Measurements from ENCODE around the gene PDP2.
A peak's percentile ranks its signal among the peaks of the same experiment; 100 is the strongest.

- no peak for TF ChIP-seq CTCF (IDR thresholded peaks at IDR 0.05)
- peak in 1 of 2 donors; percentile 18 for TF ChIP-seq POLR2A (IDR thresholded peaks at IDR 0.05)
Observed at GRCh38 chr16:66936462-66936861, 56.1 kb downstream of the PDP2 start.
